GM19372 (cell line): ENCODE measurements around the gene ZNF827.
"Not testable (repeated sequence)": the region's sequence is repeated elsewhere in the genome, so short reads cannot be mapped to it uniquely, and the experiment has no call there.

ENCODE experiments used
- ATAC-seq: cut with Tn5 transposase; IDR thresholded peaks from one replicate; pipeline ENCODE4 v1.9.1; 2021; ENCODE audit warnings: mild to moderate bottlenecking, low read depth, moderate library complexity; ENCODE audit not compliant: unreplicated experiment

ZNF827 gene

GRCh38 chr4:145866991-145867390, 71.6 kb downstream of the ZNF827 start:
- no peak for ATAC-seq

DNA sequence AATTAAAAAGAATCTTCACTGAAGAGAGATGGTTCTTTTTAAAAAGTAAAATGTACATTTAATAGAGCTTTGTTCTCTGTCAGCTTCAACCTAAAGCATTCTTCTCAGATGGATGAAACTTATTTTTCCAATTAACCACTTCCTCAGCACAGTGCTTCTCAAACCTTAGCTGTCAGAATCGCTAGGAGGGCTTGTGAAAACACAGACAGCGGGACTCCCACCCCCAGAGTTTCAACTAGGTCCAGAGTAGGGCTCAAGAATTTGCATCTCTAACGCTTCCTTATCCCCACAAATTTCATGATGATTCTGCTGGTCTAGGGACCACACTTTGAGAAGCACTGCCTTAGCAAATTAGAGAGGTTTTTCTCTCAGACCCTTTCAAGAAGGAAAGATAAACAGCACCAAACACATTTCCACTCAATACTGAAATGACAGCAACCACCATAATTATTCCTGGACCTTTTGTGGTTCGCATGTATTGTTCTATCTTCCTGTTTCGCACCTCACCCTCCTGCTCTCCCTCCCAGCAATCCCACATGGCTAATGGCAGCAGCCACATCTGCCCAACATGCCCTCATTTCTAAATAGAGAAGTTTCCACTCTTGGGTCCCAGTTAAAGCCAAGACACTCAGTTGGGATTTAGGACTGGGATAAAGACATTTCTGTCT, 73.2 kb downstream of the ZNF827 start:
- no peak for ATAC-seq

- ATAC-seq: no peak
Measured at GRCh38 chr4:145863191-145863590, 75.4 kb downstream of the ZNF827 start.

DNA sequence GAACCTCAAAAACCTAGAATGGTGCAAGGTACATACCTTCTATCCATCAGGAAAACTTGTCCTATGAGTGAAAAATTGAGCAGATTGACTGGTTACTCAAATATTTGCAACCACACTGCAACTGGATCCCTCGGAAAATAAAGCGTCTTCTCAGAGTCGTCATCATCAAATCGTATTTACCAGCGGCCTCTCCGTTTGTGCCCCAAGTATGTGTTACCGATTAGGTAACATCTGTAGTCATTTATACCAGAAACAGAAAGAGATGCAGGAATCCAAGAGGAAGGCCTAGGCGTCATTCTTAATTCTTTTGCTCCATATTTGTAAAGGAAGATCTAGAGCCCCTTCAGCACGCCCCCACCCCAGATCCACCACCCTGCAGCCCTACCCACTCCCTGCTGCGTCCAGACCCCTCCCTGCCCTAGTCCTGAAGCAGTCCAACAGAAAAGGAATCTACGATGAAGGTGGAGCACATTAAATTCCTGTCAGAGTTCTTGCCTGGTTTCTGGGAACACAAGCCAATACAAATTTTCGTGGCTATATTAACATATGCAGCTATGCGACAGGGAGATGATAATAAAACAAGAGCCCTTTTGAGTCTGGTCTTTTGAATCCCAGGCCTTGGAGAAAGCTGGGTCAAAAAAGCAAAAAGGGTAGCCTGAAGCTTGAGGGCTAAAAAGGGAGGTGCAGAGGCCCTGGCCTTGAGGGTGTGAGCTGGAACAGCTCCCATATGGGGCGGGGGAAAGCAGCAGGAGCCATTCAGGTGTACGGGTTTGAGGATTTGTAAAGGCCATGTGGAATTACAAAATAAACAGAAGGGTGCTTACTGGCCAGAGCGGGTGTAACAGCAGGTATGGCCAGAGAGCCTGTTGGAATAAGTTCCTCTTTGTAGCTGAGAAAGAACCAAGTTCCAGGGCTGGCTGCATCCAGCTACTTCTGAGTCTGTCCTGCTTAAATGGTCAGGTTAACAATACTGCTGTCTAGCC, 77.0 kb downstream of the ZNF827 start:
- ATAC-seq: no peak

GRCh38 chr4:145860897-145861296, 77.7 kb downstream of the ZNF827 start:
- ATAC-seq: no peak

DNA sequence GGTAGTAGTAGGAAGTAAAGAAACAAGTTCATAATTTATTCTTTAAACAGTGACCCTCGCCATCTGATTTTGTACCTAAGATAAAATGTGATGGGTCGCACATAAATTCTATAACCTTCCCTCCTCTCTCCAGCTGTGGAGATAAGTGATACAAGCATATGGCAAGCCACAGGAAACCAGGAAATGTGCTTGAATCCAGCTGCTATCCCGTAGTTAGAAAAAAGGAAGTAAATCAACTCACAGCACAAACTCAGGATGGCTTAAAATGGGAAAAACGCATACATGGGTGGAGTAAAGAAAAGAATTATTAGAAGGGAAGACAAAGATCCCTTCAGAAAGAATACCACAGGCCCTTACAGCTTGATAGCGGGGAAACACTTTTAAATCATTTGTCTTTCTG, 78.2 kb downstream of the ZNF827 start:
- no peak for ATAC-seq

- ATAC-seq: no peak
Measured at GRCh38 chr4:145859926-145860325, 78.7 kb downstream of the ZNF827 start.

DNA sequence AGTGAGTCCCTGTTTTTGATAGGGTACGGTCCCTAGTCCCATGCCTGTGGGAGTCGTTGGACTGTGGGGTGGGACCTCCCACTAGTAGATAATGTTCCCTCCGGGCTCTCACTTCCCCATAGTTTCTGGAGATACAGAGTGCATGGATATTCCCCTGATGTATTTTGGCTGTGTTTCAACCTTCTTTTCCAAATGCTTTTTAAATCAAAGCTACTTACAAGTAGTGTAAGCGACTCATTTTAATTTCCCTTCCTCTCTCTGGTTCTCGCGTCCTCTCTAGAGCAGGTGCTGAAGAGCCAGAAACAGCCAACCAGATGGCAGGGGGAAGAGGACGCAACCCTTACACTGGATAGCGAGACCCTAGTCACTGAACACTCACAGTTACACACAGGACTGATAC, 79.2 kb downstream of the ZNF827 start:
- no peak for ATAC-seq

DNA sequence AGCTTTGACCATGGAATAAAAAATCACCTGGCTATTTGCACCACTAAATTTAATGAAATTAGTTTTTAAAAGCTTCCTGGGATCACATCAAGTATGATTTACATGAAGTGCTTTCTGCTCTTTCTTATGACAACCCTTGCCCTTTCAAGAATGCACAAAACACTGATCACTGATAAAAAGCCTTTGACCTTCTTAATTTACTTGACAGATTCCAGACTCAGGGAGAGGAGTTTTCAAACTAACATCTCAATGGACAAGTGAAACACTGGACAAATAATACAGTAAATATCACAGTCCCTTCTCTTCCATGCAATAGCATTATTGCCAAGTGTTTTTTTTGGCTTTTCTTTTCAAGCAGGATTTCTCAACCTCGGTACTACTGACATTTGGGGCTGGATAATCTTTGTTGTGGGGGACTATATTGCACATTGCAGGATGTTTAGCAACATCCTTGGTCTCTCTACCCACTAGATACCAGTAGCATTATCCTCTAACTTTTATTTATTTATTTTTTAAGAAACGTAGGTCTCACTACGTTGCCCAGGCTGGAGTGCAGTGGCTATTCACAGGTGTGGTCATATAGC, 86.3 kb downstream of the ZNF827 start:
- no peak for ATAC-seq

- ATAC-seq: no peak
Measured at GRCh38 chr4:145851511-145852201, 87.0 kb downstream of the ZNF827 start.

DNA sequence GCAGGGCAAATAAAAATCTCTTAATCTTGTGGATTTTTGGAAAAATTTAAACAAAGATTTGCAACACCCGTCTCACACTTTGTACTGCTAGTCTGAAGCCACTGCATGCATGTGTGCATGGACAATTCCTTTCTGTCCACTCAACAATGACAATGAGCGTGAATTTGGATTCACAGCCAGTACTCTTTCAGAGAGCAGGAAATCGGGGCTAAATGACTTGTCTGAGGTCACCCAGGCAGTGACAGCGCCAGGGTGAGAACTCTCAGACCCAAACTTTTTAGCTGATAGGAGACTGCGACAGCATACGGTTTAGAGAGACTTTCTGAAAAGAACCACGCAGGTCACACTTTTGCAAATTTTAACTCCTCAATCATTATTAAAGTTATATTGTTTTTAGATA, 90.9 kb downstream of the ZNF827 start:
- no peak for ATAC-seq

DNA sequence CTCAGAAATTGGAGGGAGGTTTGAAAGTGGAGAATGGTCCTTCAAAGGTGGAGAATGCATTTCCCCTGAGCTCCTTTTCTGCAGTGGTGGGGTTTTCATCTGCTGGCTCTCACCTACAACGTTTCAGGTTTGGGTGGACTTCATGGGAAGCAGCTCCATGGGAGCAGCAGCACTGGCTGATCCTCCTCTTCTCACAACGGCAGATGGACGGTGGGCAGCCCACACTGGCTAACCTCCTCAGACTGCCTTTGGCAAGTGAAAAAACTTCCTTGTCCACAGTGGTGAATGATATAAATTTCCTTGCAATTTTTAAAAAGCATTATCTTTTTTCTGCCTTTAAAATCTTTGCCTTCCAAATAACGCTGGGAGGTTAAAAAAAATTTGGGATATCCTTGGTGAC, 93.5 kb downstream of the ZNF827 start:
- ATAC-seq: no peak

GRCh38 chr4:145843639-145844038, 95.0 kb downstream of the ZNF827 start:
- ATAC-seq: no peak

GRCh38 chr4:145843148-145843547, 95.5 kb downstream of the ZNF827 start:
- ATAC-seq: no peak

GRCh38 chr4:145842224-145842887, 96.3 kb downstream of the ZNF827 start:
- no peak for ATAC-seq

DNA sequence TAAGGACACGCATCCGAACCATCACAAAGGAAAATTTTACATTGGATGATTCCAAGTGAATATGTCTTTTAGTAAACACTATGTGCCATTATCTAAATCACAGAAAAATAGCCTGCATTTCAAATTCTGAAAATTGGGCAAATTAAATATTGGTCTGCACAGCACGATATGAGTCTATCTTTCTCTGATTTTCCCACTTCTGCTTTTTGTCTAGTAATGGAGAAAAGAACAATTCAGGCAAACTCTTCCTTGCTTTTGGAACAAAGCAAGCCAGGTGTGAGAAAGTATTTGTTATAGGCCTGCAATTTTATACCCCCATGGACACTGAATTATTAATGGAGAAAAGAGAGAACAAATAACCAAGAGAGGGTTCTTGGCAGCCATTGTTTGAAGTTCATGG, 97.8 kb downstream of the ZNF827 start:
- no peak for ATAC-seq

DNA sequence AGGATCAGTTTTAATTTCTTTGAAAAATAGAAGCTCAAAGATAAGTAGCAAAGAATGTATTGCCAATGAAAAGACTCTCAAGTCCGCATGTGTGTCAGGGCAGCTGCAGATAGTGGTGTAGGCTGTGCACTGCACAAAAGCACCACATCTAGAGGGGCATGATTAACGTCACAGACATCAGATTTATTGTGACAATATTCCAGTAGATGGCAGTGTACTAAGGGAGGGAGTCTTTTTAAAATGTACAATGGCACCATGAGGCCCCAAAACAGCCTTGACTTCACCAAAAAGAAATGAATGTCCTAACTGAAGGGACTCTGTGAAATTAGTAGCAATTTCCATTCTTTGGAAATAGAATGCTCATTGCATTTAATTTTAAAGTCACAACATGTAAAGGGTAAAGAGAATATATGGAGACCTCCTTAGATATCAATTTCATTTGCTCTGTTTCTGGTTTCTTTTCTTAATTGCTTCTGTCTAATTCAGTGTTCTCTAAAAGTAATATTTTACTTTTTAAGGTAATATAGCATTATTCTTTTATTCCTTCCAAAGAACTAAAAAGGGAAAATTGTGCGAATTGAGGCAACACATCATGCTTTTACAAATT, 98.4 kb downstream of the ZNF827 start:
- peak; percentile 95 for ATAC-seq

GRCh38 chr4:145839151-145839550, 99.5 kb downstream of the ZNF827 start:
- no peak for ATAC-seq

DNA sequence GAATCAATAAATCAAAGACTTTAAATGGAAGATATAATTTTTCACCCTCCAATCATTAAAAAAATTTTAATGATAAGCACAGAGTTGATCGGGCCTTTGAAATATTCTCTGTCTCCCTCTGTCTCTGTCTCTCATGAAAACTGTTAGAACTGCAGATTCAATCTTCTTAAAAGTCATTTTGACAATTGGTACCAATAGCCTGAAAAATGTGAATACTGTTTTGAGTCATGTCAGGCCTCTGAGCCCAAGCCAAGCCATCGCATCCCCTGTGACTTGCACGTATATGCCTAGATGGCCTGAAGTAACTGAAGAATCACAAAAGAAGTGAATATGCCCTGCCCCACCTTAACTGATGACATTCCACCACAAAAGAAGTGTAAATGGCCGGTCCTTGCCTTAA, 106.2 kb downstream of the ZNF827 start:
- ATAC-seq: not testable (repeated sequence)

GRCh38 chr4:145830699-145831098, 107.9 kb downstream of the ZNF827 start:
- peak; percentile 50 for ATAC-seq
